ENCODE measurements around the gene RNF7.

The RNF7 gene

GRCh38 chr3:141723255-141723654 lies 14.8 kb upstream of the RNF7 start:
- H3K36me3 Mint-ChIP-seq = no peaks in the 10 kb centered on the region

GRCh38 chr3:141724186-141724585 lies 13.9 kb upstream of the RNF7 start:
- Mint-ChIP-seq H3K27ac (no peak overlapping the region), H3K27me3 (peaks cover 3% of the 10 kb centered on the region), H3K36me3 (no peaks in the 10 kb centered on the region)

More at GRCh38 chr3:141723255-141723654, 14.8 kb upstream of the RNF7 start:
- Mint-ChIP-seq H3K4me3 (no peak overlapping the region), H3K27ac (no peak overlapping the region), H3K4me1 (ENCODE audit: low read depth) (no peaks in the 10 kb centered on the region), H3K27me3 (peaks cover 3% of the 10 kb centered on the region), H3K9me3 (ENCODE audit: low read depth) (no peaks in the 10 kb centered on the region)

GRCh38 chr3:141725036-141725435 lies 13.1 kb upstream of the RNF7 start:
- H3K36me3 Mint-ChIP-seq = no peaks in the 10 kb centered on the region

More at GRCh38 chr3:141724186-141724585, 13.9 kb upstream of the RNF7 start:
- H3K4me1 Mint-ChIP-seq (ENCODE audit: low read depth) = no peaks in the 10 kb centered on the region
- no peaks in the 10 kb centered on the region for H3K9me3 Mint-ChIP-seq (ENCODE audit: low read depth)
- no peak overlapping the region for H3K4me3 Mint-ChIP-seq

GRCh38 chr3:141726483-141726882 lies 11.6 kb upstream of the RNF7 start:
- no peaks in the 10 kb centered on the region for H3K4me1 Mint-ChIP-seq (ENCODE audit: low read depth)
- no peaks in the 10 kb centered on the region for H3K36me3 Mint-ChIP-seq
- no peak overlapping the region for H3K27ac Mint-ChIP-seq
- no peaks in the 10 kb centered on the region for H3K27me3 Mint-ChIP-seq
- no peaks in the 10 kb centered on the region for H3K9me3 Mint-ChIP-seq (ENCODE audit: low read depth)
- no peak overlapping the region for H3K4me3 Mint-ChIP-seq

More at GRCh38 chr3:141725036-141725435, 13.1 kb upstream of the RNF7 start:
- H3K9me3 Mint-ChIP-seq (ENCODE audit: low read depth) = no peaks in the 10 kb centered on the region
- H3K27ac Mint-ChIP-seq = no peak overlapping the region
- H3K4me1 Mint-ChIP-seq (ENCODE audit: low read depth) = no peaks in the 10 kb centered on the region
- peaks cover 2% of the 10 kb centered on the region for H3K27me3 Mint-ChIP-seq
- H3K4me3 Mint-ChIP-seq = no peak overlapping the region

DNA sequence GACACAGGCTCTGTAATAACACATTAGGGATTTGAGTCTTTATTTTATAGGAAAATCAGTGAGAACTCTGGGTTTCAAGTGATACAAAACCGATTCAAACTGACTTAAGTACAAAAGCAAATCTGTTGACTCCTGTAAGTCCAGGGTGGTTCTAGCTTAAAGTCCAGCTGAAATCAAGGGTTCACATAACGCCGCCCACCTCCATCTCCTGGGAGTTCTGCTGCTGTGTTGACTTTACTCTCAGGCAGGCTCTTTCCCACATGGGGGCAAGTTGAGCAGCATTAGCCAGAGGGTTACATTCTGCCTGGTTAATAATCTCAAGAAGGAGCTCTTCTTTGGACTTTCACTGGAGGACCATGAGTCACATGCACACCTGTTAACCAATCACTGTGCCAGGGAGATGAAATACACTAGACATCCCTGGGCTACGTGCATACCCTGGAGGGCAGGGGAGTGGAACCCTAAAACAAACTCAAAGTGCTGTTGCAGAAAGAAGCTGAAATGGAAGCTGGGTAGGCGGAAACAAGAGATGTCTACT lies 9.7 kb upstream of the RNF7 start:
- H3K27ac Mint-ChIP-seq = no peak overlapping the region
- no peaks in the 10 kb centered on the region for H3K9me3 Mint-ChIP-seq (ENCODE audit: low read depth)

GRCh38 chr3:141729240-141729639 lies 8.9 kb upstream of the RNF7 start:
- H3K27me3 Mint-ChIP-seq = no peaks in the 10 kb centered on the region
- no peak overlapping the region for H3K4me3 Mint-ChIP-seq
- no peaks in the 10 kb centered on the region for H3K9me3 Mint-ChIP-seq (ENCODE audit: low read depth)
- no peaks in the 10 kb centered on the region for H3K36me3 Mint-ChIP-seq
- H3K4me1 Mint-ChIP-seq (ENCODE audit: low read depth) = no peaks in the 10 kb centered on the region
- no peak overlapping the region for H3K27ac Mint-ChIP-seq

More for the DNA sequence above, 9.7 kb upstream of the RNF7 start:
- Mint-ChIP-seq H3K4me1 (ENCODE audit: low read depth) (no peaks in the 10 kb centered on the region), H3K36me3 (no peaks in the 10 kb centered on the region), H3K27me3 (no peaks in the 10 kb centered on the region), H3K4me3 (no peak overlapping the region)

GRCh38 chr3:141735176-141735575 lies 2.9 kb upstream of the RNF7 start:
- no peaks in the 10 kb centered on the region for H3K9me3 Mint-ChIP-seq (ENCODE audit: low read depth)
- H3K27me3 Mint-ChIP-seq = no peaks in the 10 kb centered on the region
- no peak overlapping the region for H3K4me3 Mint-ChIP-seq
- no peaks in the 10 kb centered on the region for H3K36me3 Mint-ChIP-seq
- peaks cover 13% of the 10 kb centered on the region for H3K4me1 Mint-ChIP-seq (ENCODE audit: low read depth)
- H3K27ac Mint-ChIP-seq = no peak overlapping the region

- Mint-ChIP-seq H3K36me3 (peaks cover 2% of the 10 kb centered on the region), H3K4me3 (no peak overlapping the region), H3K27me3 (no peaks in the 10 kb centered on the region), H3K27ac (no peak overlapping the region), H3K9me3 (ENCODE audit: low read depth) (no peaks in the 10 kb centered on the region), H3K4me1 (ENCODE audit: low read depth) (peaks cover 21% of the 10 kb centered on the region)
Observed at GRCh38 chr3:141735770-141736465, 2.2 kb upstream of the RNF7 start.

GRCh38 chr3:141737093-141737492 lies 1.0 kb upstream of the RNF7 start:
- Mint-ChIP-seq H3K4me3 (no peak overlapping the region), H3K9me3 (ENCODE audit: low read depth) (no peaks in the 10 kb centered on the region), H3K36me3 (peaks cover 2% of the 10 kb centered on the region), H3K4me1 (ENCODE audit: low read depth) (peaks cover 30% of the 10 kb centered on the region), H3K27ac (no peak overlapping the region), H3K27me3 (no peaks in the 10 kb centered on the region)

- Mint-ChIP-seq H3K27ac (peak overlapping the region; percentile 89), H3K27me3 (no peaks in the 10 kb centered on the region), H3K9me3 (ENCODE audit: low read depth) (no peaks in the 10 kb centered on the region), H3K4me1 (ENCODE audit: low read depth) (peaks cover 33% of the 10 kb centered on the region), H3K36me3 (peaks cover 4% of the 10 kb centered on the region), H3K4me3 (peak overlapping the region; percentile 84)
Observed at GRCh38 chr3:141737678-141738021, 448 bp upstream of the RNF7 start.

- Mint-ChIP-seq H3K4me3 (peak overlapping the region; percentile 100), H3K4me1 (ENCODE audit: low read depth) (peaks cover 41% of the 10 kb centered on the region), H3K27me3 (no peaks in the 10 kb centered on the region), H3K9me3 (ENCODE audit: low read depth) (no peaks in the 10 kb centered on the region), H3K36me3 (peaks cover 4% of the 10 kb centered on the region), H3K27ac (peak overlapping the region; percentile 98)
Observed at GRCh38 chr3:141738891-141739363, 829 bp downstream of the RNF7 start.

DNA sequence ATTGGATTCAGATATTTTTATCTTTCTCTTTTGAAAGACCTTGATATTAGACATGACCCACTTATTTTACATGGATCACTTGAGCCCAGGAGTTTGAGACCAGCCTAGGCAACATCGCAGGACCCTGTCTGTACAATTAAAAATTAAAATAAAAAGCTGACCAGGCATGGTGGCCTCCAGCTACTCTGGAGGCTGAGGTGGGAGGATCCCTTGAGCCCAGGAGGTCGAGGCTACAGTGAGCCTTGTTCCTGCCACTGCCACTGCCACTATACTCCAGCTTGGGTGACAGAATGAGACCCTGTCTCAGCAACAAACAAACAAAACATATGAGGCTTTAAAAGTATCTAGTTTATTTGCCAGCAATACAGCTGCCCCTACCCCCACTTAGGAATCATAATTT lies 1.6 kb downstream of the RNF7 start:
- no peaks in the 10 kb centered on the region for H3K27me3 Mint-ChIP-seq
- peak overlapping the region; percentile 98 for H3K27ac Mint-ChIP-seq
- peaks cover 4% of the 10 kb centered on the region for H3K36me3 Mint-ChIP-seq
- H3K4me1 Mint-ChIP-seq (ENCODE audit: low read depth) = peaks cover 48% of the 10 kb centered on the region
- peak overlapping the region; percentile 100 for H3K4me3 Mint-ChIP-seq
- H3K9me3 Mint-ChIP-seq (ENCODE audit: low read depth) = no peaks in the 10 kb centered on the region

DNA sequence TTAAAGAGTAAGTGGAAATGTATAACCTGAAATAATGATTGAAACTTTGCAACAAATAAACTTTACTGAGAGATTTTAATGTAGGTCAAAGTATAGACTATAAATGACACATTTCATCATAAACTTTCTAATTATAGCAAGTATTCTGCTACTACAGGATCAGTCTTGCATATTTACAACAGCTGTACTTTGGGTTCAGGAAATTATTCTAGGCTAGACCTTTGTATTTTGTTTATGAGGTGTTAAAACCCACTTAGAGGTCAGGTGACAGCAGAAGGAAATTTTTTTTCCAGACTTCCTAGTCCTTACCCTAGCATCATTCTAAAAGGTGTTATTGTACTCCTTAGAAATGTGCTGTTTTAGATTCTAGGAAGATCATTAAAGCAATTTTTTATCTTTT lies 2.3 kb downstream of the RNF7 start:
- Mint-ChIP-seq H3K4me3 (peak overlapping the region; percentile 100), H3K27ac (peak overlapping the region; percentile 22), H3K4me1 (ENCODE audit: low read depth) (peaks cover 49% of the 10 kb centered on the region), H3K27me3 (no peaks in the 10 kb centered on the region), H3K36me3 (peaks cover 4% of the 10 kb centered on the region), H3K9me3 (ENCODE audit: low read depth) (no peaks in the 10 kb centered on the region)

- H3K9me3 Mint-ChIP-seq (ENCODE audit: low read depth) = no peaks in the 10 kb centered on the region
- peaks cover 52% of the 10 kb centered on the region for H3K4me1 Mint-ChIP-seq (ENCODE audit: low read depth)
- H3K36me3 Mint-ChIP-seq = peaks cover 7% of the 10 kb centered on the region
- no peaks in the 10 kb centered on the region for H3K27me3 Mint-ChIP-seq
- H3K27ac Mint-ChIP-seq = peak overlapping the region; percentile 66
- H3K4me3 Mint-ChIP-seq = no peak overlapping the region
Observed at GRCh38 chr3:141743305-141743704, 5.2 kb downstream of the RNF7 start.

DNA sequence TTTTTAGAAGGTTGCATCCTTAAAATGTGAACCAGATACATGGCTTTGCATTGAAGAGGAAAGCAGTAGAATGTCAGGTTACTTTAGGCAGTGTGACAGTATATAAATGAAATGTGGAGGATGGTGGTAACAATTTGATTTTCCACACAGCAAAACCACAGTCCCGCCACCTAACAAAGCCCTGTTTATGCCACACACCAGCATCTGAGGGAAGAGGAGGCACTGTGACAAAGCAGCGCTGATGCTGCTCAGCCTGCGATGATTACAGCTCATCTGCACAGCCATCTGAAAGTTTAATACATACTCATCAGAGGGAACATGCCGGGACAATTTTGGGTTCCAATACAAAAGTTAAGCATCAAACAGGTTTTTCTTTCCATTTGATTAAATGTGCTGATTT lies 8.9 kb downstream of the RNF7 start:
- peaks cover 27% of the 10 kb centered on the region for H3K4me1 Mint-ChIP-seq (ENCODE audit: low read depth)
- peaks cover 5% of the 10 kb centered on the region for H3K36me3 Mint-ChIP-seq
- no peaks in the 10 kb centered on the region for H3K9me3 Mint-ChIP-seq (ENCODE audit: low read depth)
- H3K27ac Mint-ChIP-seq = peak overlapping the region; percentile 28
- H3K27me3 Mint-ChIP-seq = no peaks in the 10 kb centered on the region
- no peak overlapping the region for H3K4me3 Mint-ChIP-seq

DNA sequence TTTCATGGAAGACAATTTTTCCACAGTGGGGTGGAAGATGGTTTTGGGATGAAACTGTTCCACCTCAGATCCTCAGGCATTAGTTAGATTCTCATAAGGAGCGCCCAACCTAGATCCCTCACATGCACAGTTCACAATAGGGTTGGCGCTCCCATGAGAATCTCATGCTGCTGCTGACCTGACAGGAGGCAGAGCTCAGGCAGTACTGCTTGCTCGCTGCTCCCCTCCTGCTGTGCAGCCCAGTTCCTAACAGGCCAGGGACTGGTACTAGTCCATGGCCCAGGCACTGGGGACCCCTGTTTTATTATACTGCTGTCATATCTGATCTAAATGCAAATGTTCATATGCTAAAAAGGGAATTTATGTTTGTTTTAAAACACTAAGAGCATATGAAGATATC lies 15.3 kb downstream of the RNF7 start:
- no peak overlapping the region for H3K4me3 Mint-ChIP-seq
- H3K36me3 Mint-ChIP-seq = no peaks in the 10 kb centered on the region
- H3K4me1 Mint-ChIP-seq (ENCODE audit: low read depth) = no peaks in the 10 kb centered on the region
- H3K9me3 Mint-ChIP-seq (ENCODE audit: low read depth) = no peaks in the 10 kb centered on the region
- no peaks in the 10 kb centered on the region for H3K27me3 Mint-ChIP-seq
- H3K27ac Mint-ChIP-seq = no peak overlapping the region

Data from activated naive CD8-positive, alpha-beta T cell (primary cell).